Activated T-cell treated with anti-CD3 and anti-CD28 coated beads, Interleukin-2, amount 50 U/mL, for 48 hours (primary cell): Measurements from ENCODE around the gene TPST2.

ENCODE experiments used
- DNase-seq, 2 experiments: peaks; one replicate each; pipeline ENCODE4 v3.0.0-alpha.2; 2020

TPST2 gene

GRCh38 chr22:26579331-26579886 is 10.5 kb downstream of the TPST2 start:
- peak; percentile 65 to 73 for DNase-seq

DNA sequence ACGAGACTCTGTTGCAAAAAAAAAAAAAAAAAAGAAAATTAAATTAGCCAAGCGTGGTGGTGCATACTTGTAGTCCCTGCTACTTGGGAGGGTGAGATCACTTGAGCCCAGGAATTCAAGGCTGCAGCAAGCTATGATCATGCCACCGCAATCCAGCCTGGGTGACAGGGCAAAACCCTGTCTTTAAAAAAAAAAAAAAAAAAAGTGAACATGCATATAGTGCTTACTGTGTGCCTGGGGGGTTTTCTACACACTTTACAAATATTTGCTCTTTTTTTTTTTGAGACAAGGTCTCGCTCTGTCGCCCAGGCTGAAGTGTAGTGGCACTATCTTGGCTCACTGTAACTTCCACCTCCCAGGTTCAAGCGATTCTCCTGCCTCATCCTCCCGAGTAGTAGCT is 12.9 kb downstream of the TPST2 start:
- DNase-seq = no peak

DNA sequence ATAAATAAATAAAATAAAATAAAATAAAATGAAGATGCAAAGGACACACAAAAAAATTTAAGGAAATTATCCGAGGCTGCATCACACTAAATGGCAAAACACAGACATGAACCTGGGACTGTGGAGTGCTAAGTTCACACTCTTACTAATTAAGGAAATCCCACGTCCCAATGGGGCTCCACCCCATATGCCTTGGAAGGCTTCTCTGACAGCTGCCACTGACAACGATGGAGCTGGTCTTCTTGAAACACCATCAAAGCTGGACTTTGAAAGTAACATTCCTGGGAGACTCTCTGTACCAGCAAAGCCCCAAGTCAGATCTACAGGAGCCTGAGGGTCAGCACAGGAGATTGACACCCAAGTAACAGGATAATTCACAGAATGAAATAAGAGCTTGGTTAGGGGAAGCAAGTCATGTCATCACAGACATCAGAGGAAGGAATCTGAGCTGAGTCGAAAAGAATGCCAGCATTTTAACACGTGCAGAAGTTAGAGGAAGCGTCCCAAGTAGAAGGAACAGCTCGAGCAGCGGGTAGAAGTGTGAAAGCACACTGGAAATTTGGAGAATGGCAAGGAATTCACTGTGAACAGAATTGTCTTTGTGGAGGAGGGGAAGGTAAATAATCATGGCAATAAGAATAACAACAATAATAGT is 13.8 kb downstream of the TPST2 start:
- no peak for DNase-seq

DNA sequence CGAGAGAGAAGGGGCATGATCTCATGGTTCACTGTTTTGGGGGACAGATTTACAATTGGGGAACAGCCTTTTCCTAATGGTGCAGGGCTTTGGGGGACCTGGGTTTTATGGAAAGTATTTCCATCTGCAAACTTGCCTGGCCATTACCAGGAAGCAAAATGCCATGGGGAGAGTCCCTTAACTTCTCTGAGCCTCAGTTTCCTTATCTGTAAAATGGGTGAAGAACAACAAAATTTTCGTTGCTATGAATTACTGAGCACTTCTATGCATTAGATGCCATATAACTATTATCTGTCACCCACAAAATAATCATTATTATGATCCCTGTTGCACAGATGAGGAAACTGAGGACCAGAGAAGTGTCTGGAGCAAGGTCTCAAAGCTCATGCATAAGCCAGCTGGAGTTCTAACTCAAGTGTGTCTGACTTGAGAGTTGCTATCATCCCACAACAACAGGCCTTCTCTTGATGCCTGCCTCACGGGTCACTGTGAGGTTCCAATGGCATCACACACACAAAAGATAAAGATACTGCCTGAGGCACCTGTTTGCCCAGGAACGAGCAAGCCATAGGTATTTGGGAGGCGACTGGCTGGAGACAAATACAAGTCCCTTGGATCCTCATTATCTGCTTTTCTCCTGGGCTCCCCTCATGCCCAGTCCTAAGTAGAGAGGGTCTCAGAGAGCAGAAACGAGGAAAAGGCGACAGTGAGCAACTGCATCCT is 15.8 kb downstream of the TPST2 start:
- no peak for DNase-seq

- no peak for DNase-seq
Measured at GRCh38 chr22:26573026-26573662, 16.8 kb downstream of the TPST2 start.

DNA sequence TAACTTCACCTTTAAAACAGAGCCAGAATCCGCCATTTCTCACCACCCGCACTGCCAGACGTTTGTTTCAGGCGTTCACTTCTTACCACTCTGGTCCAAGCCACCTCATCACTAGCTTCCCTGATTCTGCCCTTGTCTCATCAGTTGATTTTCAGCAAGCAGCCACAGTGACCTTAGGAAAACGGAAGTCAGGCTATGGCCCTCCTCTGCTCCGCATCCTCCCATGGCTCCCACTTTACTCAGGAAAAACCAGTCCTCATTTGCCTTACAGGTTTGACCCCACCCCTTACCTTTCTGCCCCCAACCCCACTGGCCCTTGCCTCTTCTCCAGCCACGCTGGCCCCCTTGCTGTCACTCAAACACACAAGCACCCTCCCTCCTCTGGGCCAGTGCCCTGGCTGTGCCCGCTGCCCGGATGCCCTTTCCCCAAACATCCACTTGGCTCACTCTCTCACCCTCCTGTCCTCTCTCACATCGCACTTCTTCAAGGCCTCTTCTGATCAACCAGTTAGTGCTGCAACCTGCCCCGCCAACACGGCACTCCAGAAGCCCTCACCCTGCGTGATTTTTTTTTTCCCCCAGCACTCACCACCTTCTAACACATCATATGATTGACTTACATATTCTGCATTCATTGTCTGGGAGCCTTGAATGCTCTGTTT is 18.9 kb downstream of the TPST2 start:
- no peak for DNase-seq

DNA sequence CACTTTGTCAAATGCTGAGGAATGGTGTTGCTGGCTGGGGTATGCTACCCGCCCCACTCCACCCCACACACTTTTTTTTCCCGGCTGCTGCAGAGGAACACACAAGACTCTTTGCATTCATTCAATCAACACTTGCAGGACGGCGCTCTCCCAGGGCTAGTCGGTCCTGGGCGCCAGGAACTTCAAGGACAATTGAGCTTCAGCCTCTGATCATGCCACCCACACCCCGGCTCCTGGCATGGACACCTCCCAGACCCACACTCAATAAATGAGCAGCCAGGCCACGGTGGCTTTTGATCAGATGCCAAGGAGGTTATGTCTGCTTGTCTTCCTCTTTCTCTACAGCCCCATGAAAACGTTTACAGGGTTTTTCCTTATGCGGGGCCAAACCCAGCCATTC is 19.8 kb downstream of the TPST2 start:
- no peak for DNase-seq

DNA sequence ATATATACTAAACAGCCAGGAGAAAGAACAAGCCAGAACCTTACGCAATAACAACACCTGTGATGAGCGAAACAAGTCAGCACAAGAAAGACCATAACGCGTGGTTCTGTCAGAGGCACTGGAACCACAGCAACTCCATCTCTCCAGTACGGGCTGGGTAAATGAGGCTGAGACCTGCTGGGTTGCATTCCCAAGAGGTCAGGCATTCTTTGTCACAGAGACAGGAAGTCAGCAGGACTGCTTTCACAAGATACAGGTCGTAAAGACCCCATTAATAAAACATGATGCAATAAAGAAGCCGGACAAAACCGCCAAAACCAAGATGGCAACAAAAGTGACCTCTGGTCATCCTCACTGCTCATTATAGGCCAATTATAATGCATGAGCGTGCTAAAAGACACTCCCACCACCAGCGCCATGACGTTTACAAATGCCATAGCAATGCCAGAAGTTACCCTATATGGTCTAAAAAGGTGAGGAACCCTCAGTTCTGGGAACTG is 21.7 kb downstream of the TPST2 start:
- DNase-seq = no peak

DNA sequence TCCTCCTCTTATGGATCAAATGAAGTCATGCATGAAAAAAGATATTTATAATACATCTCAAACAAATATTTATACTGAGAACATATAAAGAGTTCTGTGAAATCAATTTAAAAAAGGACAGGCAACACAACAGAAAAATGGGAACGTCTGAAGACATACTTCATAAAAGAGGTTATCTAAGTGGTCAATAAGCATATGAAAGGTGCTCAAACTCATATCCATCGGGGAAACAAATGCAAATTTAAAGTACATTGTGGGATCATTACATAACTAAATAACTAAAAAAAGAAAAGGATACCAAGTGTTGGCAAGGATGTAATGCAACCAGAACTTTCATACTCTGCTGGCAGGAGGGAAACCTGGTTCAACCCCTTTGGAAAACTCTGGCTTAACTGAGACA is 22.3 kb downstream of the TPST2 start:
- no peak for DNase-seq

GRCh38 chr22:26566994-26567393 is 22.9 kb downstream of the TPST2 start:
- no peak for DNase-seq

- DNase-seq = no peak
Measured at GRCh38 chr22:26565889-26566288, 24.0 kb downstream of the TPST2 start.

- no peak for DNase-seq
Measured at GRCh38 chr22:26565181-26565580, 24.8 kb downstream of the TPST2 start.

DNA sequence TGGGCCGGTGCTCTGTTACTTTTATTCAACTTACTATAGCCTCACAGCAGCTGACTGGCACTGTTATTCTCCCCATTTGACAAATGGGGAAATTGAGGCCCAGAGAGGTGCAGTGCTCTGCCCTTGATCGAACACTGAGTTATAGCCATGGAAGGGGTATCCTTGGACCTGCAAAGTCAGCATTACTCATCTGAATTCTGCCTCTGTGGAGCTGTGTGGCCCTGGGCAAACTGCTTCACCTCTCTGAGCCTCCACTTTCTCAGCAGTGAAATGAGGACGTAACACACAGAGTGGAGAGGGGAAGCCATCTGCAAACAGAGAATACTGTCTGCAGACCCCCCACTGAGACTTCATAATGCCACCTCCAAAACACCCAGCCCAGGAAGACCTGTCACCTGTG is 25.3 kb downstream of the TPST2 start:
- DNase-seq = no peak

DNA sequence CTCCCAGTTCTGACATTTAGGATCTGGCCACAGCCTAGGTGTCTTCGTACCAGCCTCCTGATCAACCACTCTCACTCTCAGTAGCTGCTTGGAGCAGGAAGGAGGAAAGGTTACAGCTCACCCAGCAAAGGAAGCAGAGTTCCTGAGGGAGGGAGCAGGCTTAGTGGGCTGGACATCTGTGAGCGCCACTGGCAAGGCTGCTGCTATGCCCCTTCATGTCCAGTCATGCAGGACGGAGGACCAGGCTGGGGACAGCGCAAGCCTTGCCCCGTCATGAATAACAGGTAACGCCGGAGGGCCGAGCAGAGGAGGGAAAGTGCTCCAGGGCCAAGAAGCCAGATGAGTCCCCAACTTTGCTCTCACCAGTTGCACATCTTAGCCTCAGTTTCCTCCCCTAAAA is 25.8 kb downstream of the TPST2 start:
- no peak for DNase-seq

DNA sequence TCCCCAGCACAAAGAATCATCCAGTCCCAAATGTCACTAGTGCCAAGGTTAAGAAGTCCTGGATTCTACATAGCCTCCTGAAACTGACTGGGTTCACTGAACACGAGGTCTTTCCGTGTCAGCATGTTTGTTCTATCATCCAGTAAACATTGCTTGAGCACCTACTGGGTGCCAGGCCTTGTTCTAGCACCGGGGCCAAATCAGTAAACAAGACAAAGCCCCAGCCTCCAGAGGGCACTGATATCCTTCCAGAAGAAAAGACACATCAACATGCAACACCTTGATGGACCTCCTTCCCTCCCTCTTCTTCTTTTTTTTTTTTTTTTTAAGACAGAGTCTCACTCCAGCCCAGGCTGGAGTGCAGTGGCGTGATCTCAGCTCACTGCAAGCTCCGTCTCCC is 26.9 kb downstream of the TPST2 start:
- no peak for DNase-seq

GRCh38 chr22:26561756-26562417 is 28.0 kb downstream of the TPST2 start:
- DNase-seq = no peak

- no peak for DNase-seq
Measured at GRCh38 chr22:26559961-26560575, 29.9 kb downstream of the TPST2 start.

- no peak for DNase-seq
Measured at GRCh38 chr22:26558248-26558895, 31.6 kb downstream of the TPST2 start.

DNA sequence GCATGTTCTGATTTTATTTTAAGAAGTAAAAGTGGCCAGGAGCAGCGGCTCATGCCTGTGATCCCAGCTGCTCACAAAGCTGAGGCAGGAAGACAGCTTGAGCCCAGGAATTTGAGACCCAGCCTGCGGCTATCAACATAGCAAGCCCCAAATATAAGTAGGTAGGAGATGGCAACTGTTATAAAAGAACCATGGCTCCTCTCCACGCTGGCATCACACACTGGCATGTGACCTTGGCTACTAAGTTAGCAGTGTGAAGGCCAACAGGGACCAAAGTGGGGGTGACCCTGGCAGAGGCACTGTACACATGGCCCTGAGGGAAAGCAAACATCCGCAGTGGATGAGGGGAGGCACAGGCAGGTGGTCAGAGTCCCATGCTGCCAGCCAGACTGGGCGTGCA is 33.0 kb downstream of the TPST2 start:
- no peak for DNase-seq

- no peak for DNase-seq
Measured at GRCh38 chr22:26555478-26555877, 34.5 kb downstream of the TPST2 start.

DNA sequence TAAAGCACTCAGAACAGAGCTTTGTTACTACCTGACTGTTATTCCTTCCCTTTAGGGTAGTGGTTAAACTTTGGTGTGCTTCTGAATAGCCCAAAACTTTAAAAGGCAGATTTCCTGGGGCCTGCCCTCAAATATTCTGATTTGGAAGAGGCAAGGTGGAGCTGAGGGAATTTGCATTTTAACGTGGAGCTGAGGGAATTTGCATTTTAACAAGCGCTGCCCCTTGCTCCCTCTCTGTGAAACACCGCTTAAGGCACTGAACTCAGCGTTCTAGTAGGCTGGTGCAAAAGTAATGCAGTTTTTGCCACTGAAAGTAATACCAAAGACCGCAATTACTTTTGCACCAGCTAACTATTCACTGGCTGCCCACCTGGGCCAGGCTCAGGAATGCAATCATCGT is 35.0 kb downstream of the TPST2 start:
- no peak for DNase-seq
